Calu3 (cell line): ENCODE measurements around the gene LRRN4. TPM values are rescaled to one million over a fixed set of nuclear protein-coding genes. Genes with fewer than 3 reads are reported as not detected.

Experiments
- BruUV-seq: library from RNA; stranded (reverse); fragments of 400-500 nt; replicated peaks from 2 replicates; lab custom pipeline; 2021; lab: Mats Ljungman, UMichigan
- CTCF ChIA-PET: fragments of 300-600 bp; sonication (Branson Sonifier 250); formaldehyde crosslinking; loops from one replicate; lab custom pipeline; 2022; ENCODE audit warnings: antibody characterized with exemption; lab: Charles Lee
- DNase-seq: peaks from one replicate; pipeline ENCODE4 v3.0.0; 2022
- H3K27ac Mint-ChIP-seq: one replicate; pipeline ENCODE4 v1.8.0; 2022; ENCODE audit warnings: mixed read lengths; ENCODE audit not compliant: unreplicated experiment
- H3K27me3 Mint-ChIP-seq: one replicate; pipeline ENCODE4 v1.8.0; 2022; ENCODE audit warnings: mixed read lengths; ENCODE audit not compliant: unreplicated experiment
- H3K36me3 Mint-ChIP-seq: one replicate; pipeline ENCODE4 v1.8.0; 2022; ENCODE audit warnings: mild to moderate bottlenecking, moderate library complexity, mixed read lengths; ENCODE audit not compliant: insufficient read depth, unreplicated experiment
- H3K4me1 Mint-ChIP-seq: one replicate; pipeline ENCODE4 v1.8.0; 2022; ENCODE audit warnings: mild to moderate bottlenecking, low read depth, mixed read lengths; ENCODE audit not compliant: unreplicated experiment
- H3K4me3 Mint-ChIP-seq: one replicate; pipeline ENCODE4 v1.8.0; 2022; ENCODE audit warnings: mild to moderate bottlenecking, low read depth, moderate library complexity, mixed read lengths; ENCODE audit not compliant: unreplicated experiment
- H3K9me3 Mint-ChIP-seq: one replicate; pipeline ENCODE4 v1.8.0; 2022; ENCODE audit warnings: low read depth, mixed read lengths; ENCODE audit not compliant: unreplicated experiment
- CTCF ChIP-seq: fragments of 200-600 bp; IDR thresholded peaks from one replicate; pipeline ENCODE4 v1.8.0; 2022; ENCODE audit warnings: antibody characterized with exemption; ENCODE audit not compliant: unreplicated experiment
- intact Hi-C: fragments of 100-400 bp; cut with micrococcal nuclease; formaldehyde crosslinking; loops from one replicate; pipeline ENCODE4 v1.10.0; 2022; ENCODE audit not compliant: unreplicated experiment
- total RNA-seq: library from RNA; stranded (reverse); gene quantifications from 2 replicates; pipeline ENCODE4 v1.2.3, GENCODE V29; 2022

The LRRN4 gene
- total RNA-seq, 1 experiment from 2014 or later = 2.6 TPM

- Mint-ChIP-seq H3K27ac (no peak overlapping the region), H3K4me1 (no peaks in the 10 kb centered on the region), H3K27me3 (no peaks in the 10 kb centered on the region), H3K36me3 (peaks cover 31% of the 10 kb centered on the region), H3K9me3 (no peaks in the 10 kb centered on the region), H3K4me3 (no peak overlapping the region)
- BruUV-seq = no TSS peak
- CTCF ChIA-PET = no interaction called here
- intact Hi-C loops = no loop called here
- TF ChIP-seq CTCF = no peak
- DNase-seq = no peak
These were observed 37.8 kb upstream of the LRRN4 start for GRCh38 chr20:6091661-6092060.

DNA sequence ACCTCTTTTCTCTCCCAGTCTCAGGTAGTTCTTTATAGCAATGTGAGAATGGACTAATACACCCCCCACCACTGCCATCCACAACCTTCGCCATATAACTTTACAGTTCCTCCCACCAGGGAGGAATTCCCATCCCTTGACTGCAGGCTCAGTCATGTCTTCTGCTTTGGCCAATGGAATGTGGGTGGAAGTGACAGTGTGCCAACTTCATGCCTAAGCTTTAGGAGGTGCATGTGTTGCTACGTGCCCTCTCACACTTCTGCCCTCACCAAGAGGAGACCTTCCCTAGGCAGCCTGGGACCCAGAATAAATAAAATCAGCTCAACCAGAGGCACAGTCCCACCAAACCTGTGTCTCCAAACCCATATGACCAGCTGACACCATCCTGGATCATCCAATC lies 33.0 kb upstream of the LRRN4 start:
- no peak overlapping the region for H3K27ac Mint-ChIP-seq
- H3K4me1 Mint-ChIP-seq = no peaks in the 10 kb centered on the region
- no TSS peak for BruUV-seq
- intact Hi-C loops = no loop called here
- TF ChIP-seq CTCF = no peak
- no peaks in the 10 kb centered on the region for H3K9me3 Mint-ChIP-seq
- H3K27me3 Mint-ChIP-seq = no peaks in the 10 kb centered on the region
- H3K36me3 Mint-ChIP-seq = peaks cover 30% of the 10 kb centered on the region
- CTCF ChIA-PET = no interaction called here
- no peak for DNase-seq
- H3K4me3 Mint-ChIP-seq = no peak overlapping the region

- Mint-ChIP-seq H3K36me3 (peaks cover 31% of the 10 kb centered on the region), H3K27ac (no peak overlapping the region), H3K4me1 (no peaks in the 10 kb centered on the region), H3K4me3 (no peak overlapping the region), H3K27me3 (no peaks in the 10 kb centered on the region), H3K9me3 (no peaks in the 10 kb centered on the region)
- no TSS peak for BruUV-seq
- no peak for DNase-seq
- no peak for TF ChIP-seq CTCF
- intact Hi-C loops = no loop called here
- CTCF ChIA-PET = interaction anchor here (0.6 kb wide), 1 partner anchor 52 kb away, joined by 5 read pairs; no protein-coding TSS in a partner anchor
These were observed 30.1 kb upstream of the LRRN4 start for GRCh38 chr20:6083926-6084325.

DNA sequence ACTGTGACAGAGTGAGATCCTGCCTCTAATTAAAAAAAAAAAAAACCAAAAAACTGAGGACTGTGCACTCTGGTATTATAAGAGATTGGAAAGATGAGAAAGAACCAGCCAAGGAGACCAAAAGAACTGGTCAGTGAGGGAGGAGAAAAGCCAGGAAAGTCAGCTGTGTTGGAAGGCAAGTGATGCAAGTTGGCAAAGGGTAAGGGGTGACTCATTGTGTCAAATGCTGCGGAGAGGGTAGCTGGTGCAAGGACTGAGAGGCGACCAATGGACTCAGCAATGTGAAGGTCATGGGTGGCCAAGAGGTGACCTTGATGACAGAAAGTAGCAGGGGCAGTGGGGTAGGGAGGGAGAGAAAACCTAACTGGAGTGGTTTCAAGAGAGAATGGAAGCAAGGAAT lies 27.4 kb upstream of the LRRN4 start:
- intact Hi-C loops = no loop called here
- Mint-ChIP-seq H3K36me3 (peaks cover 25% of the 10 kb centered on the region), H3K4me3 (no peak overlapping the region), H3K4me1 (no peaks in the 10 kb centered on the region), H3K27ac (peak overlapping the region; percentile 54), H3K9me3 (no peaks in the 10 kb centered on the region), H3K27me3 (no peaks in the 10 kb centered on the region)
- no peak for TF ChIP-seq CTCF
- CTCF ChIA-PET = interaction anchor here (0.7 kb wide), 1 partner anchor 277 kb away, joined by 3 read pairs; no protein-coding TSS in a partner anchor
- BruUV-seq = no TSS peak
- no peak for DNase-seq
